Panc1 (cell line): ENCODE data around the gene FBXO3. TPM values are rescaled to one million over a fixed set of nuclear protein-coding genes. Genes with fewer than 3 reads are reported as not detected.

Source experiments
- ATAC-seq: fragments of 200-7000 bp; cut with Tn5 transposase; 2 replicates; pipeline ENCODE4 v1.9.1; 2020; ENCODE audit warnings: mild to moderate bottlenecking, moderate library complexity
- BruUV-seq: library from RNA; stranded (reverse); fragments of 400-500 nt; replicated peaks from 2 replicates; lab custom pipeline; 2021; lab: Mats Ljungman, UMichigan
- CTCF ChIA-PET: fragments of 300-600 bp; sonication (Branson Sonifier 250); formaldehyde crosslinking; loops from one replicate; lab custom pipeline; 2022; ENCODE audit warnings: antibody characterized with exemption; lab: Charles Lee
- POLR2A ChIA-PET: fragments of 300-600 bp; sonication (Branson Sonifier 250); formaldehyde crosslinking; loops from one replicate; lab custom pipeline; 2022; ENCODE audit warnings: antibody characterized with exemption; lab: Charles Lee
- DNase-seq: peaks from one replicate; pipeline ENCODE4 v3.0.0-alpha.2; 2010; ENCODE audit warnings: low read depth, low spot score
- H3K27ac ChIP-seq: 2 replicates; pipeline ENCODE4 v1.5.1; 2011; ENCODE audit warnings: mild to moderate bottlenecking, low read length, inconsistent platforms
- H3K27me3 ChIP-seq: fragments of 200-500 bp; sonication (Bioruptor generic); 2 replicates; pipeline ENCODE4 v1.6.0; 2014; ENCODE audit warnings: low read length, inconsistent platforms; ENCODE audit not compliant: control insufficient read depth, insufficient read depth
- H3K36me3 ChIP-seq: fragments of 200-500 bp; sonication (Bioruptor generic); 2 replicates; pipeline ENCODE4 v1.5.1; 2014; ENCODE audit warnings: inconsistent platforms, mild to moderate bottlenecking, low read length, moderate library complexity; ENCODE audit not compliant: control insufficient read depth, insufficient read depth
- H3K4me1 ChIP-seq: 2 replicates; pipeline ENCODE4 v1.5.1; 2011; ENCODE audit warnings: inconsistent platforms, mild to moderate bottlenecking, low read length, moderate library complexity; ENCODE audit not compliant: control insufficient read depth, insufficient read depth
- H3K4me3 ChIP-seq, 2 experiments: 2 replicates each; pipeline ENCODE4 v1.5.1; 2011 to 2012; ENCODE audit warnings: low read depth in 2 of 2, low read length in 2 of 2, mild to moderate bottlenecking in 2 of 2, inconsistent platforms in 1 of 2, moderate library complexity in 1 of 2
- H3K9me3 ChIP-seq: fragments of 200-500 bp; sonication (Bioruptor generic); 2 replicates; pipeline ENCODE4 v1.5.1; 2014; ENCODE audit warnings: low read depth, mild to moderate bottlenecking, inconsistent platforms, low read length, moderate library complexity; ENCODE audit not compliant: control insufficient read depth, insufficient read depth
- POLR2AphosphoS5 ChIP-seq: IDR thresholded peaks from 2 replicates; pipeline ENCODE4 v1.6.1; 2012; ENCODE audit warnings: mild to moderate bottlenecking, low read depth, low read length, moderate library complexity
- REST ChIP-seq, 2 experiments: IDR thresholded peaks; 2 replicates each; pipeline ENCODE4 v1.6.1; 2011 to 2012; ENCODE audit warnings: low read depth in 2 of 2, control low read depth in 1 of 2, low read length in 1 of 2, mild to moderate bottlenecking in 1 of 2, moderate library complexity in 1 of 2; ENCODE audit not compliant: insufficient read depth in 1 of 2
- SIN3A ChIP-seq: IDR thresholded peaks from 2 replicates; pipeline ENCODE4 v1.6.1; 2012; ENCODE audit warnings: low read depth, mild to moderate bottlenecking, low read length, moderate library complexity, borderline replicate concordance; ENCODE audit not compliant: insufficient read depth
- TCF7L2 ChIP-seq: IDR thresholded peaks from 2 replicates; pipeline ENCODE4 v1.6.1; 2011; ENCODE audit warnings: mild to moderate bottlenecking, low read depth, low read length, inconsistent platforms
- in situ Hi-C: cut with HindIII; loops from 2 replicates; pipeline ENCODE4 v1.10.0; 2016; ENCODE audit warnings: low sequenced_read_pairs, low pct_unique_long_range_greater_than_20kb
- intact Hi-C: fragments of 100-400 bp; cut with micrococcal nuclease; formaldehyde crosslinking; loops from one replicate; pipeline ENCODE4 v1.10.0; 2022; ENCODE audit not compliant: unreplicated experiment
- total RNA-seq: library from RNA; stranded (reverse); gene quantifications from one replicate; pipeline ENCODE4 v1.2.1, GENCODE V29; 2021; ENCODE audit not compliant: unreplicated experiment
- TF ChIP-seq, protein P1 (sequence below): fragments of 450-650 bp; IDR thresholded peaks from 2 replicates; pipeline ENCODE4 v1.5.1; 2017; ENCODE audit warnings: mild to moderate bottlenecking

Gene FBXO3
- total RNA-seq, 1 experiment from 2014 or later = 22.3 TPM

DNA sequence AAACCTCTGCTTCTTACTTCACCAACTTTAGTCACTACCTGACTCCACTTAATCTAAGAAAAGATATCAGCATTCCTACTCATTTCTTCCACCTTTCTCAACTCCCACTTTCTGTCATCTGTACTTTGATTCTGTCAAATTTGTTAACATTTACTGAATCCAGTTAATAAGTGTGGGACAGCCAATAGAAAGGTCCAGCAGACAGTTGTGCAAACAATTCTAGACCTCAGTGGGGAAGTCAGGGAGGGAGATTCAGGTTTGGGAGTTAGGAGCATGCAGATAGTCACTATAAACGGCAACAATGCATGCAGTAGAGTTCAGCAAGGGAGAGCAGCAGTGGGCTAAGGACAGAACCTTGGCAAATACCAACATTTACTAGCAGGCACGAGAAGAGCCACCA lies 4.1 kb downstream of the FBXO3 start:
- intact Hi-C loops = no loop called here
- no peak overlapping the region for H3K27ac ChIP-seq

GRCh38 chr11:33769542-33769941 lies 4.8 kb downstream of the FBXO3 start:
- Histone ChIP-seq H3K27me3 (no peaks in the 10 kb centered on the region), H3K36me3 (peaks cover 8% of the 10 kb centered on the region), H3K4me1 (peaks cover 10% of the 10 kb centered on the region), H3K27ac (no peak overlapping the region), H3K4me3 (no peak overlapping the region), H3K9me3 (no peaks in the 10 kb centered on the region)
- DNase-seq (no peak), ATAC-seq (no peak)
- CTCF ChIA-PET = no interaction called here
- TF ChIP-seq REST (IDR thresholded peaks at IDR 0.05; ENCODE audit: insufficient read depth in 1 of 2, low read depth in 2 of 2, low read length in 1 of 2) (no peak), TCF7L2 (no peak), POLR2AphosphoS5 (no peak), SIN3A (no peak)
- TF ChIP-seq, protein P1, sequence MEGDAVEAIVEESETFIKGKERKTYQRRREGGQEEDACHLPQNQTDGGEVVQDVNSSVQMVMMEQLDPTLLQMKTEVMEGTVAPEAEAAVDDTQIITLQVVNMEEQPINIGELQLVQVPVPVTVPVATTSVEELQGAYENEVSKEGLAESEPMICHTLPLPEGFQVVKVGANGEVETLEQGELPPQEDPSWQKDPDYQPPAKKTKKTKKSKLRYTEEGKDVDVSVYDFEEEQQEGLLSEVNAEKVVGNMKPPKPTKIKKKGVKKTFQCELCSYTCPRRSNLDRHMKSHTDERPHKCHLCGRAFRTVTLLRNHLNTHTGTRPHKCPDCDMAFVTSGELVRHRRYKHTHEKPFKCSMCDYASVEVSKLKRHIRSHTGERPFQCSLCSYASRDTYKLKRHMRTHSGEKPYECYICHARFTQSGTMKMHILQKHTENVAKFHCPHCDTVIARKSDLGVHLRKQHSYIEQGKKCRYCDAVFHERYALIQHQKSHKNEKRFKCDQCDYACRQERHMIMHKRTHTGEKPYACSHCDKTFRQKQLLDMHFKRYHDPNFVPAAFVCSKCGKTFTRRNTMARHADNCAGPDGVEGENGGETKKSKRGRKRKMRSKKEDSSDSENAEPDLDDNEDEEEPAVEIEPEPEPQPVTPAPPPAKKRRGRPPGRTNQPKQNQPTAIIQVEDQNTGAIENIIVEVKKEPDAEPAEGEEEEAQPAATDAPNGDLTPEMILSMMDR = no peak
- no TSS peak for BruUV-seq
- POLR2A ChIA-PET = no interaction called here
- intact Hi-C loops (no loop called here), in situ Hi-C loops (no loop called here)

More for the DNA sequence above, 4.1 kb downstream of the FBXO3 start:
- Histone ChIP-seq H3K27me3 (no peaks in the 10 kb centered on the region), H3K4me1 (peaks cover 13% of the 10 kb centered on the region), H3K9me3 (no peaks in the 10 kb centered on the region), H3K4me3 (no peak overlapping the region), H3K36me3 (peaks cover 8% of the 10 kb centered on the region)
- no peak for DNase-seq
- POLR2A ChIA-PET = no interaction called here
- no peak for TF ChIP-seq TCF7L2
- TF ChIP-seq, protein P1 = no peak
- no peak for TF ChIP-seq REST (IDR thresholded peaks at IDR 0.05; ENCODE audit: insufficient read depth in 1 of 2, low read depth in 2 of 2, low read length in 1 of 2)
- TF ChIP-seq POLR2AphosphoS5 = no peak
- no peak for TF ChIP-seq SIN3A
- no TSS peak for BruUV-seq
- ATAC-seq = no peak
- CTCF ChIA-PET = no interaction called here
- in situ Hi-C loops = no loop called here
